SU-DHL-6 (cell line): ENCODE data around the gene MRPS18B.

ENCODE experiments used
- H2AFZ ChIP-seq: fragments of 200-600 bp; sonication (generic); 2 replicates; pipeline ENCODE4 v1.6.1; 2014; ENCODE audit warnings: low read depth, mild to moderate bottlenecking, moderate library complexity, mixed read lengths, antibody characterized with exemption, low read length; ENCODE audit not compliant: severe bottlenecking
- H3F3A ChIP-seq: fragments of 200-600 bp; shearing (Covaris generic); 2 replicates; pipeline ENCODE4 v1.6.0; 2016; ENCODE audit warnings: antibody characterized with exemption, mild to moderate bottlenecking; ENCODE audit not compliant: insufficient read depth
- H3K27ac ChIP-seq: fragments of 200-600 bp; sonication (generic); 2 replicates; pipeline ENCODE4 v1.5.1; 2016; ENCODE audit warnings: low read depth, mild to moderate bottlenecking, low read length, moderate library complexity, mixed read lengths
- H3K27me3 ChIP-seq: fragments of 200-600 bp; sonication (generic), shearing (Covaris generic); 2 replicates; pipeline ENCODE4 v1.6.0; 2014; ENCODE audit warnings: mild to moderate bottlenecking, low read length
- H3K36me3 ChIP-seq: fragments of 200-600 bp; sonication (generic); 2 replicates; pipeline ENCODE4 v1.6.1; 2014; ENCODE audit warnings: mild to moderate bottlenecking, low read length, mixed read lengths
- H3K4me2 ChIP-seq: fragments of 300-600, 200-600 bp; shearing (Covaris generic), sonication (generic); 2 replicates; pipeline ENCODE4 v1.6.0; 2014; ENCODE audit warnings: low read length, low read depth, mild to moderate bottlenecking; ENCODE audit not compliant: poor library complexity, severe bottlenecking
- H3K4me3 ChIP-seq: fragments of 200-600 bp; sonication (generic); 2 replicates; pipeline ENCODE4 v1.5.1; 2014; ENCODE audit warnings: antibody characterized with exemption, low read length, mild to moderate bottlenecking, mixed read lengths; ENCODE audit not compliant: insufficient read depth, poor library complexity, severe bottlenecking
- H3K79me2 ChIP-seq: fragments of 200-600 bp; sonication (generic); 2 replicates; pipeline ENCODE4 v1.6.1; 2014; ENCODE audit warnings: mild to moderate bottlenecking, low read length, moderate library complexity; ENCODE audit not compliant: insufficient read depth
- H3K9ac ChIP-seq: fragments of 200-600 bp; sonication (generic); 2 replicates; pipeline ENCODE4 v1.7.0; 2014; ENCODE audit warnings: mild to moderate bottlenecking, low read length
- H3K9me2 ChIP-seq: fragments of 200-600 bp; sonication (generic); replicated peaks from 2 replicates; pipeline ENCODE4 v1.6.1; 2014; ENCODE audit warnings: low read length; ENCODE audit not compliant: insufficient read depth
- H3K9me3 ChIP-seq: fragments of 200-600 bp; sonication (generic); 2 replicates; pipeline ENCODE4 v1.6.1; 2014; ENCODE audit warnings: low read length, mixed read lengths; ENCODE audit not compliant: insufficient read depth
- H4K20me1 ChIP-seq: fragments of 200-600 bp; sonication (generic); 2 replicates; pipeline ENCODE4 v1.6.1; 2014; ENCODE audit warnings: low read depth, mild to moderate bottlenecking, antibody characterized with exemption, low read length, moderate library complexity, mixed read lengths
- EZH2phosphoT487 ChIP-seq: fragments of 200-600 bp; sonication (generic), shearing (Covaris generic); conservative IDR thresholded peaks from 2 replicates; pipeline ENCODE4 v1.6.1; 2018; ENCODE audit warnings: mild to moderate bottlenecking, antibody characterized with exemption, low read length, moderate library complexity, mixed read lengths
- TF ChIP-seq, protein P1 (sequence below): fragments of 200-600 bp; sonication (generic); IDR thresholded peaks from one replicate; pipeline ENCODE4 v1.5.1; 2017; ENCODE audit warnings: antibody characterized with exemption, mild to moderate bottlenecking, low read length, moderate library complexity; ENCODE audit not compliant: insufficient read depth, poor library complexity, severe bottlenecking

The MRPS18B gene

DNA sequence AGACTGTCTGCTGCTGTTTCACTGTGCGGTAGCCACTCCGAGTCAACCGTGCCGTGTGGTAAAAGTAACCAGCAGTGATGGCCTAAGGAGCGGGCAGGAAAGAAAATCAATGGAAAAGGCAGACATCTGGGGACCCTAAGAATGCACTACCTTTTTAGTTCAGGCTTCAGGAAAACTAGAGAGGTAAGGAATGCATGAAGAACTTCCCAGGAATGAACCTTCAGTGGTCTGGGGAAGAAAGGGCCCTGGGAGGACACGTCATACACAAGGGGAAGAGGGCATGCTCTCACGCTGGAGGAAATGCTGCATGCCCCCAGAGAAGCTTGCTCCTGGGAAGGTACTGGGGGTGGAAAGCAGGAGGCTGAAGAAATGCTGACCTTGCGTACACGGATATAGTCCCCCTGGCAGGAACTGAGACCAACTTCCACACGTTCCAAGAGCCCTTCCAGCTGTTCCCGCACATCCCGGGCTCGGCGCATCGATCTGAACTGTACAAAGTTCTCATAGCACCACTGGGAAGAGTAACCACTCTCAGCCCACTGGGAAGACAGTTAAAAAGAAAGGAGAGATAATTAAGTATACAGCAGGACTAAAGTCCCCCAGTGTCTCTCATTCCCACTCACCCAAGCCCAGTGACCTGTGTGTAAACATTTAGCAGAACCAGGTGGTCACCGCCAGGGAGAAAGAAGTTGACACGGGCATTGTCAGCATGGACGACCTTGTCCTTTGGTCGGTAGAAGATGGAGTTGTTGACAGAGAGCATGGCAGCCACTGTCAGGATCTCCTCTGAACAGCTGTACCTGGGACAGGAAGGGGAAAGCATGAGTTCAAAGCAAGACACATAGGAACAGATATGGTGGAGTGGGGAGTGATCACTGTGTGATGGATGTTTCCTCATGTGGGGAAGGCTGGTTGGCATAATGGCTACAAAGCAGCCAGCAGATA, 37.4 kb downstream of the MRPS18B start:
- no peaks in the 10 kb centered on the region for H4K20me1 ChIP-seq
- TF ChIP-seq, protein P1, sequence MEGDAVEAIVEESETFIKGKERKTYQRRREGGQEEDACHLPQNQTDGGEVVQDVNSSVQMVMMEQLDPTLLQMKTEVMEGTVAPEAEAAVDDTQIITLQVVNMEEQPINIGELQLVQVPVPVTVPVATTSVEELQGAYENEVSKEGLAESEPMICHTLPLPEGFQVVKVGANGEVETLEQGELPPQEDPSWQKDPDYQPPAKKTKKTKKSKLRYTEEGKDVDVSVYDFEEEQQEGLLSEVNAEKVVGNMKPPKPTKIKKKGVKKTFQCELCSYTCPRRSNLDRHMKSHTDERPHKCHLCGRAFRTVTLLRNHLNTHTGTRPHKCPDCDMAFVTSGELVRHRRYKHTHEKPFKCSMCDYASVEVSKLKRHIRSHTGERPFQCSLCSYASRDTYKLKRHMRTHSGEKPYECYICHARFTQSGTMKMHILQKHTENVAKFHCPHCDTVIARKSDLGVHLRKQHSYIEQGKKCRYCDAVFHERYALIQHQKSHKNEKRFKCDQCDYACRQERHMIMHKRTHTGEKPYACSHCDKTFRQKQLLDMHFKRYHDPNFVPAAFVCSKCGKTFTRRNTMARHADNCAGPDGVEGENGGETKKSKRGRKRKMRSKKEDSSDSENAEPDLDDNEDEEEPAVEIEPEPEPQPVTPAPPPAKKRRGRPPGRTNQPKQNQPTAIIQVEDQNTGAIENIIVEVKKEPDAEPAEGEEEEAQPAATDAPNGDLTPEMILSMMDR: no peak
- no peak overlapping the region for H3K9ac ChIP-seq
- no peak overlapping the region for H3K4me3 ChIP-seq
- no peak overlapping the region for H2AFZ ChIP-seq
- H3K36me3 ChIP-seq: peaks cover 10% of the 10 kb centered on the region; the same call in 1 of the 2 replicates
- no peaks in the 10 kb centered on the region for H3K79me2 ChIP-seq
- H3F3A ChIP-seq: peaks cover 19% of the 10 kb centered on the region
- H3K27ac ChIP-seq: no peak overlapping the region
- H3K9me3 ChIP-seq: no peaks in the 10 kb centered on the region
- no peaks in the 10 kb centered on the region for H3K9me2 ChIP-seq
- no peak overlapping the region for H3K4me2 ChIP-seq
- no peaks in the 10 kb centered on the region for H3K27me3 ChIP-seq

DNA sequence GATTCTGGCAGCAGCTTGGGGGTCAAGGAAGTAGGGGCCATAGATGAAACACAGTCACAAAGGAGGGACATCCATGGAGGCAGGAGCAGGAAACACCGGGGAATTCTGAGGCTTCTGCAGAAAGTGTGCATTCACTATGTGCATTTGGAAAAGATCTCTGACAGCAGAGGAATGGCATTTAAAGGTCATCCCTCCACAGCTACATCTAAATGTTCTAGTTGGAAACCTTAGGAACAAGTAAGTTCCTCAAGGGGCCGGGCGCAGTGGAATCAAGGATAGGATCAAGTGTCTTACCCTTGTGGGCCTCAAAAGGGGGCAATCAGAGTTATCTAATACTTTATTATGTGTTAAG, 38.1 kb downstream of the MRPS18B start:
- Histone ChIP-seq H3F3A (peaks cover 19% of the 10 kb centered on the region), H3K4me2 (no peak overlapping the region), H3K4me3 (no peak overlapping the region), H3K9me2 (no peaks in the 10 kb centered on the region), H2AFZ (no peak overlapping the region), H3K27ac (no peak overlapping the region), H3K79me2 (no peaks in the 10 kb centered on the region), H3K9ac (no peak overlapping the region), H3K9me3 (no peaks in the 10 kb centered on the region), H4K20me1 (no peaks in the 10 kb centered on the region), H3K36me3 (peaks cover 10% of the 10 kb centered on the region; the same call in 1 of the 2 replicates), H3K27me3 (no peaks in the 10 kb centered on the region)
- TF ChIP-seq EZH2phosphoT487: no peak
- TF ChIP-seq, protein P1: no peak

DNA sequence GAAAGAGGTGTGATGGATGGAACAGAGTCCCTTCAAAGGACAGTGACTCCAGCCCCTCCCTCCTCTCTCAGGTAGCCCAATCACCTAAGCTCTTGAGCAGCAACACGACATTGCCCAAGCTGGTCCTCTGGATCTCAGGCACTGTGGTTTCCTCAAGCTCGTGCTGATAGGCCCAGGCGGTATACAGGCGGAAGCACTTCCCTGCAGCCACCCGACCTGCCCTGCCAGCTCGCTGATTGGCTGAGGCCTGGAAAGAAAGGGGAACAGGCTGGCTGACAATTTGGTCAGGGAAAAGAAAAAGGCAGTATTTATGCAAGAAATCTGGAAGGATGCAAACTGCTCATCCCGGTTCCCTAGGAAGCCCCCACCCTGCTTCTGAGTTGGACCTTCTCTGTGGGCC, 38.9 kb downstream of the MRPS18B start:
- Histone ChIP-seq H3K27me3 (no peaks in the 10 kb centered on the region), H3K9me2 (no peaks in the 10 kb centered on the region), H3K9me3 (no peaks in the 10 kb centered on the region), H2AFZ (no peak overlapping the region), H3K36me3 (peaks cover 13% of the 10 kb centered on the region; the same call in 1 of the 2 replicates), H4K20me1 (no peaks in the 10 kb centered on the region), H3F3A (peaks cover 16% of the 10 kb centered on the region), H3K4me3 (no peak overlapping the region), H3K79me2 (no peaks in the 10 kb centered on the region), H3K4me2 (no peak overlapping the region), H3K27ac (no peak overlapping the region), H3K9ac (no peak overlapping the region)
- TF ChIP-seq, protein P1: no peak
- TF ChIP-seq EZH2phosphoT487: no peak
